GM20431 (cell line): ENCODE results near the gene PPP3R1.

Experiments
- in situ Hi-C: fragments of 300-500 bp; cut with MseI, MboI; formaldehyde crosslinking; loops from one replicate; pipeline ENCODE4 v1.15.0; 2020; ENCODE audit warnings: low sequenced_read_pairs; ENCODE audit not compliant: unreplicated experiment

PPP3R1 gene

DNA sequence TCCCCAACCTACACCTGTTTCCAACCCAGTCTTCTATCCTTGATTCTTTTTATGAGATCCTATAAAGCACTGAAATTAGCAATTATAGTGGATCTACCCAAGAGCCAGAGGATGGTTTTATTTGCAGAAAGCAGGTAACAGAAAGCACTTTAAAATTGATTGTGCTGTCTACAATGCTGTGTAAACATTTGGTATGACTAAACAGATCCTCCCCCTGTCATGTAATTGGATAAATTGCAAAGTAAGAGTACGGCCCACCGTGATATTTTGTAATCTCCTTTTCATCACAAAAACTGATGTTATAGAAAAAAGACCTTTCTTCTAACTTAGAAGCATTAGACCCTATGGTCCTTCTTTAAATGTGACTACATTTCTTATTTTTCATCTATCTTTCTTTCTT, 11.3 kb upstream of the PPP3R1 start:
- in situ Hi-C loops, result no loop called here

DNA sequence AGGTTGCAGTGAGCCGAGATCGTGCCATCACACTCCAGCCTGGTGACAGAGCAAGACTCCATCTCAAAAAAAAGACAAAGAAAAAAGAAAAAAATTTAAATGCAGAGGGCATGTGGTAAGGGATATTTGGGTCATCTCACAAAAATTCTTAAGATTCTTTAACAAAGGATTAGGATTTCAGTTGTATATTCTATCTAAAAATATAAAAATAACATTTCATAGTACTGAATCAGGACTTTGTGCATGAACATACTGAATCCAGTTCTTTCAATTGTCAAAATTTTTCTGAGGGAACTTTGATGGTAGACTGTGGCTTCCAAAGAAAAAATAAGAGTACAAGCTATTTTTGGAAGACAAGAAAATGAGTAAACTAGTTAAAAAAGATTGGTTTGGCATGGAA, 6.5 kb upstream of the PPP3R1 start:
- in situ Hi-C loops, result no loop called here

DNA sequence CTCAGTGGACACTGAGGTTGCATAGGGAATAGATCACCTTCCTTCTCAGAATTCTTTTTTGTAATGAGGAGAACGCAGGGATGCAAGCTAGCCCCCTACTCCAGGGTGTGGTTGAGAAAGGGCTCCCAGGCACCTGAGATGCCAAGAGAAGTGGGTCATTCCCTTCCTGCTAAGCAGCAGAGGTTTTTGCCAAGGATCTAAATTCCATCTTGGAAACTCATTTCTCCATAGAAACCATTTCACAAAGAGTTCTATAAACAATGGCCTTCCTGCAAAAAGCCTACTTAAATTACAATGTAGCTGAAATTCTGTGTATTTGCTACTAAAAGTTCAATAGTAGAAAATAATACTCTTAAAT, 3.7 kb upstream of the PPP3R1 start:
- in situ Hi-C loops, result no loop called here

DNA sequence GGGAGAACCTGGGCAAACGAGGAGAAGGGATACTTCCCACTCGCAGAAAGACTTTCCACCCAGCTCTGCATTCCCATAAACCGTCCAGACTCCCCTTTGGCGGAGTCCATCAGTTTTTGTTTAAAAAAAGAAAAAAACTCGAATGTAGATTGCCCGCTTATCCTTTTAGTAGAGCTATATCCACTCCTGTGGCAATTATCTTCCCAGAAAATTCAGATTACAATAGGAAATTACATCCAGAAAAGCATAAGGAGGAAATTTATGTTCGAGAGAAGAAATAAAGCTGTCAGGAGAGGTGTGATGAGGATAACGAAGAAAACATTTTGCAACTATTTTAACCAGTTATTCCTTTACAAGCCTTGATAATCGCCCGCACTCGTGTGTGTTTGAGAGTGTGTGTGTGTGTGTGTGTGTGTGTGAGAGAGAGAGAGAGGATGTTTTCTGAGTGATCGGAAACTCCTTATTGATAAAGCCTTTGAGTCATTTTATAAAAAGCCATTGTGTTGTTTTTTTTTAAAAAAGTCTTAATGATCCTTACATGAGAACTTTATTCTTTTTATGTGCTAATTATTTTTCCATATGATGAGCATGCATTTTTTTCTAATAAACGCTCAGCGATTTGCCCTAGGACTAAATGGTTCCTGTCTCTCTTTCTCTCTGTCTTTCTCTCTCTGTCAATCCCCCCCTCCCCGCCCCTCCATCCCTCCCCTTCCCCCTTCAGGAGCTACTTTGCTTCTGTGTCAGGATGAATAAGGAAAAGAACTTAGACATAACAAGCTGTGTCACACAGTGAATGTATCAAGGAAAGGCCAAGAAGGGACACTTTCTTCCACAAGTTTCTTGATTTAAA, 1.1 kb upstream of the PPP3R1 start:
- in situ Hi-C loops, result no loop called here

DNA sequence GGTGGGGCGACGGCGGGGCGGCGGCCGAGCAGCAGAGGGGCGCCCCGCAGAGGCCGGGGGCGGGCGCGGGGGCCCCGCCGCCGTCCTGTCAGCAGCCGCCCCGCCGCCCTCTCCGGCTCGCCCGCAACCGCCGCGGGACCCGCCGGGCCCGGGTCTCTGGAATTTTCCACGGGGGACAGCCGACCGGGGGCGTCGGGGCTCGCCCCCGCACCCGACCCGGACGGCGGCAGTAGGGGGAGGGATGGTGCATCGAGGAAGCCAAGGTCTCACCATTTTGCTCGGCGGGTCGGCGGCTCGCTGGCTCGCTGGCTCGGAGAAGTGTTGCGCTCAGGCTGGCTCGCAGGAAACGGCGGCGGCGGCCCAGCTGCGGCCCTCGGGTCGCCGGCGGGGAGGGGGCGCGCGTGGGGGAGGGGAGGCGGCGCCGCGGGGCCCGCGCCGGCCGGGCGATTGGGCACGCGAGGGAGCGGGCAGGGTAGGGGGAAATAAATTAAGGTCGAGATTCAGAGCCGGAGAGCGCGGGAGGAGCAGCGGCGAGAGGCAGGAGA, 405 bp downstream of the PPP3R1 start:
- in situ Hi-C loops, result no loop called here

DNA sequence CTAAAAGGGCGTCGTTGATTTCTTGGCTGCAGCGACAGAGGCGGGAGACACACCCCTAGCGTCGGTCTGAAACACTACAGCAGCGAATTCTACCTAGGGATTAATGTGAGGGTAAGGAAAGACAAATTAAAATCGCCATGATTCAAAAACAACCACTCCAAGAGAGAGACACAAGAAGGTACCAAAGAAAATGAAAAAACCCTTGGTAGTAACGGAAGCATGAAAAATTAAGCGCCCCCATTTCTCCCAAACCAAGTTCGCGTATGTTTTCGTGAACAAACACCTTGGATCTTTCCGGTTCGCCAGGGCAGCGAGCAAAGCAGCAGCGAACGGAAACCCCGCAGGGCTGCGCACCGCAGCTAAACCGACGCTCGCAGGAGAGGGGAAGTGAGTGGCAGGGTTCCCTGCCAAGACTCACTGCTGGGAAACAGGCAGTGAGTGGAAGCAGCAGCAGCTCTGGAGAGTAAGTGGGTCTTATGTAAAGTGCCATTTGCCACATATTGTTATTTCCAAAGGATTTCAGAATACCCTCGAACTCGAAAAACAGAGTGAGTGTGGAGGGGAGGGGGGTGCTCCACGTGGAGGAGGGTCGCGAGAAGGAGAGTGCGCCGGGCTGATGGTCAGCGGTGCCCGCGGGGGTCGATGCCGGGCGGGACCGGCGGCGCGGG, 1.0 kb downstream of the PPP3R1 start:
- in situ Hi-C loops, result no loop called here

DNA sequence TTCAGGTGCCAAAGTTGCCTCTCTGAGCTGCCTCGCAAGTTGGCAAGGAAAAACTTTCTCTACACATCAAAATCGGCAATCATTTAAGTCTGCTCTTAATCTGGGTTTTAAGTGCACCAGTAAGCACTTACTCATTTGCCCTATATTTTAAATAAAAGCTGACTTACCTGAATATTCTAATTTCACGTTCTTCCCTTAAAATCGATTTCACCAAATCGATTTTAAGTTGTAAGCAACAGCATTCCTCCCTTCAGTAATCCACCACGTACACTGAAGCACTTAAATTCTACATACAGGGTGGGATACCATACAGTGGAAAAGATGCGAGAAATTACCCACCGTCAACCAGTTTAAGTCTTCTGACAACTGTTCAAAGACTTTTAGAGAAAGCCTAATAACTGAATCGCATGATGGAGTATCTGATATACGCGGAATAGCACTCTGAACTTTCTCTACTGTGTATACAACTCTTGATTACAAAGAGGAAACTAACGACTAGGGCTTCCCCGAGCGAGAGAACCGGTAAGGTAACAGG, 1.6 kb downstream of the PPP3R1 start:
- in situ Hi-C loops, result no loop called here

DNA sequence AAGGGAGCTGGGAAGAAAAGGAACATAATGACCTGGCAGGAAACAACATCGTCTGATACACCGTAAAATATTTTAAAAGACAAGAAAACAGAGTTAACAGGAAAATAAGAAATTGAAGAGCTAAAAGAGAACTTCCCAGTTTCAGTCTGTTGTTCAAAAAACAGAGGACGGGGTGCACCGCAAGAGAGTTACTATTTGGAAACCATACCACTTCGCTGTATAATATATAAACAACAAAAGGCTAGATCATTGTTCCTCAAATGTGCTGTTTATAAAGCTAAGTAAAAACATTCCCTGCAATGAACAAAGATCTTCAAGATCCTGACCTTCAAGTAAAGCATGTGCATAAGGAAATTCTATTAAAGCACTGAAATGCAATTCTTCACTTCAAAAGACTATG, 2.1 kb downstream of the PPP3R1 start:
- in situ Hi-C loops, result no loop called here

DNA sequence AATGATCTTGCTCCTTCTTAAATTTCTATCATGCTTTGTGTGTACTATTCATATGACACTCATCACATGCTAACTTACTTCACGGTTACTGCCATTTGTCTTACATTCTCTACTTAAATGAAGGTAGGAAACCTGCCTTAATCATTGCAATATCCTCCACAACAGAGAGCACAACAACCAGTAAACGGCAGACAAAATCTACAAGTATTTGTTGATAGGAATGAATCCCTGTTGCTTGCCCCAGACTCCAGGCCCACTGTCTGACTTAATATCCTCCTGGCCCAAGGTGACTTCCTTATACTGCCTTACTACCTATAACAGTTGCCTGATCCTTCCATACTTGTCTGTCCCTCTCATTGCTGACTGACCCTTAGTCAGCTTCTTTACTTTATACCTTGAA, 3.5 kb downstream of the PPP3R1 start:
- in situ Hi-C loops, result no loop called here

DNA sequence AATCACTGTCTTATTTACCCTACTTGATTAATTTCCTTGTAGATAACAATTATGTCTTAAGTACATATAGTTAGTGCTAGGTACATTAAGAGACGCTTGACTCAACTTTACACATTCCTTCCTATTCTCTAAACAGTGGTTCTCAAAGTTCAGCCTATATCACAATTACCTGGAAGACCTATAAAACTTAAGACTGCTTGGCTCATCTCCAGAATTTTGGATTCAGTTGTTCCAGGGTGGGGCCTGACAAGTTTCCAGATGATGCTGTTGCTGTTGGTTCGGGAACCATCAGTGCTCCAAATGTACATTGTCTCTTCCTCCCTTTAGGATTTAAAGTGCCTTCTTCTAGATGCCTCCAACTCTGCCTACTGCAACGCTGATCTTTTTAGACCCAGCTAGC, 4.0 kb downstream of the PPP3R1 start:
- in situ Hi-C loops, result no loop called here

DNA sequence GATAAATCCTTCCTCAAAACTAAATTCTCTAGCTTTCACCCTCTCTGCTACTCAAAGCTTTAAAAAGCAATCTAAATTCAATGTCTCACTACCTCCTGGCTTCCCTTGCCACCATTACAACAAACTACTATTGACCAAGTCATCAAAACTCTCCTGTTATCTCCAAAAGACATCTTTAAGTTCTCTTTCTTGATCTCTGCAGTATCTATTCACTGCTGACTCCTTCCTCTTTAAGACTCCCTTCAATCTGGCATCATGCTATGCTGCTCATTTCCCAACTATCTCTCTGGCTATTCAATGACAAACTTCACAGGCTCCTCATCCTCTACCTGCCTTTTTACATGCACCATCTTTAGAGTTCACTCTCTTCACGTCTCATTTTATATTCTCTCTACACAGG, 5.9 kb downstream of the PPP3R1 start:
- in situ Hi-C loops, result no loop called here

DNA sequence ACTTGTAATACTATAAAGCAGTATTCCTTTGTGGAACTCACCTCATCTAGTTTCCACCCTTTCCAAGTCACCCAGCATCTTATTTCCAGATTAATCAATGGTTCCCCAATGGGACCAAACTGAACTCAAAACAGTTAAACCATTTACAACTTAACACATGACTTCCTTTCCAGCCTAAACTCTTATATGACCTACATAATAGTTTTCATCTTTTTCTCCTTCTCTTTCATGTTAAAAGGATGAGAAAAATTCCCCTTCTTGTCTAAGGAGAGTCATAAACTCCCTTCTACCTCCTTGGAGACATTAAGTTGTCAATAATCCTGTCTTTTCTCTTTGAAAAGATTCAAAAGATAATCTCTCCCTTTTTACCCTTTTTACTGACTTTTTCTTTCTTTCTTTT, 6.7 kb downstream of the PPP3R1 start:
- in situ Hi-C loops, result no loop called here

DNA sequence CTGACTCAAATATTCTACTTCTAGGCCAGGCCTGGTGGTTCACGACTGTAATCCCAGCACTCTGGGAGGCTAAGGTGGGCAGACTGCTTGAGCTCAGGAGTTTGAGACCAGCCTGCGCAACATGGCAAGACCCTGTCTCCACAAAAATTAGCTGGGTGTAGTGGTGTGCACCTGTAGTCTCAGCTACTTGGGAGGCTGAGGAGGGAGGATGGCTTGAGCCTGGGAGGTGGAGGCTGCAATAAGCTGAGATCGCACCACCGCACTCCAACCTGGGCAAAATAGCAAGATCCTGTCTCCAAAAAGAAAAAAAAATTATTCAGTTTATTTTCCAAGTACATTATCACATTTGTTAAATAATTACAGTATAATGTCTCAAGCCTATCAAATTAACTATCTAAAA, 7.3 kb downstream of the PPP3R1 start:
- in situ Hi-C loops, result no loop called here

DNA sequence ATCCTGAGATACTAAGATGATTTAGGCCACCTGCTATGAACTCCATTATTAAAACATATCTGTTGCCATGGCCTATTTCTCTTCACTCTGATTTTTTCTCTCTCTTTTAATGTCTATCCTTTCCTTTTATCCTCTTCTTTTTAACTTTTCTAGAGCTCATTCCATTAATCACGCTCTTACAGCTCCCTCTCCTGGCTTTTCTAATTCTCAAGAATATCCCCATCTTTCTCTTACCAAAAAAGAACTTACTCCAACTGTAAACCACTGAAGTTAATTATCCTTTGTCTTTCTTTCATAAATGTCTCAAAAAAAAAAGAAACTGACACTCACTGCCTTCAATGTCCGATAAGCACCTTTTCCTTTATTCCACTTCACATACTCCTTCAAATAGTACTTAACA, 7.9 kb downstream of the PPP3R1 start:
- in situ Hi-C loops, result no loop called here

DNA sequence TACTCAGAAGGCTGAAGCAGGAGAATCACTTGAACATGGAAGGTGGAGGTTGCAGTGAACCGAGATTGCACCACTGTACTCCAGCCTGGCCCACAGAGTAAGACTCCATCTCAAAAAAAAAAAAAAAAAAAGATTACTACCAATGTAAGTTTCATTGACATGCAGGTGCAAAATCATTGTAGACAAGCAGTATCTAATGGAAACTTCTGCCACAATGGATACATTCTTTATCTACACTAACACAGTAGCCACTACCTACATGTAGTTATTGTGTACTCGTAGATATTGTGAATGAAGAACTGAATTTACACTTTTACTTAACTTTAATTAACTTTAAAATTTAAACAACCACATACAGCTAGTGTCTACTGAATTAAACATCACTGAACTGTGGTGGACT, 10.6 kb downstream of the PPP3R1 start:
- in situ Hi-C loops, result no loop called here

DNA sequence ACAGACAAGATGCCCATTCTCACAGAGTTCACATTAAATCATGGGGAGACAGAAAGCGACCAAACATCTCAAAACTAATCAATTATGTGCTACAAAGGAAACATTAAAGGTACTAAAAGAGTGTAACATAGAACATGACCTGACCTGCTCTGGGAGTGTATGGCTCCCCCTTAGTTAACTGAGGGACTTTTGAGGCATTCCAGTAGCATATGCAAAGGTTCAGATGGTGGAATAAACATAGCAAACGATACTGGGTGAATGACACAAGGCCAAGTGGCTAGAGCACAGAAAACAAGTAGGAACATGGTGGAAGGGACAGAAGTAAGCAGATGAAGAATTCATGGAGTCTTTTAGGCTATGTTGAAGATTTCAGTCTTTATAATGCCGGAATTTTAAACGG, 11.9 kb downstream of the PPP3R1 start:
- in situ Hi-C loops, result no loop called here

DNA sequence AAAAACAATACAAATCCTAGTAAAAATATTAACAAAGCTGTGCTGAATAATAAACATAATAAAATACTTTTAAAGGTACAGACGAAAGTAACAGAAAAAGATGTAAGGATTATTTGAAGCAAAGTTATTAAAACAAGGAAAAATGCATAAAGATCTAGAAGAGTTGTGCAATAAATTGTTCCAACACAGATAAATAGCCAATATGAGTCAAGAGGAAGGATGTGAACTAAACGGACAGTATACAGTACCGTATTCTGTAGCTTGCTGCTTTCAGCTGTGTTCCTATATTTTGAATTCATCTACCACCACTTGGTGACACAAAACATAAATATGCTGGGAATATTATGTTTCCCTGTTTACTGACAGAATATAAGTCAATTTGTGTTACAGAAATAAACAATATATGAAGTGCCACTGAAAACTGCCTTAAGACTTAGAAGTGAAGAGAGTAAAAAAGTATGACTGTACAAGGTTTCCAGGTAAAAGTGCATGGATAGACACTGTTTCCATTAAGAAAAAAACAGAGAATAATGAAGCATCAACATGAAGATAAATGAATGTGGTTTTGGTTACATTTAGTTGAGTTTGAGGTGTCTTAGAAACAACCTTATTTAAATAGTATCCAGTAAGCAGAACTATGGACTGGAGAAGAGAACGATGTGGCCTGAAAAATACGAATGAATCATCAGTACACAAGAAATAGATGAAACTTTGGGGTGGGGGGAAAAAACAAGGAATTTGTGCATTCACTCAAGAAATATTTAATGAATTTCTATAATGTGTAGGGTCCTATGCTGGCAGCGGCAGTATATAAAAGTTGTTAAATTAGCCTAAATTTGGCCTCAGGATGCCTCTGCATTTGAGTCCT, 13.1 kb downstream of the PPP3R1 start:
- in situ Hi-C loops, result no loop called here

DNA sequence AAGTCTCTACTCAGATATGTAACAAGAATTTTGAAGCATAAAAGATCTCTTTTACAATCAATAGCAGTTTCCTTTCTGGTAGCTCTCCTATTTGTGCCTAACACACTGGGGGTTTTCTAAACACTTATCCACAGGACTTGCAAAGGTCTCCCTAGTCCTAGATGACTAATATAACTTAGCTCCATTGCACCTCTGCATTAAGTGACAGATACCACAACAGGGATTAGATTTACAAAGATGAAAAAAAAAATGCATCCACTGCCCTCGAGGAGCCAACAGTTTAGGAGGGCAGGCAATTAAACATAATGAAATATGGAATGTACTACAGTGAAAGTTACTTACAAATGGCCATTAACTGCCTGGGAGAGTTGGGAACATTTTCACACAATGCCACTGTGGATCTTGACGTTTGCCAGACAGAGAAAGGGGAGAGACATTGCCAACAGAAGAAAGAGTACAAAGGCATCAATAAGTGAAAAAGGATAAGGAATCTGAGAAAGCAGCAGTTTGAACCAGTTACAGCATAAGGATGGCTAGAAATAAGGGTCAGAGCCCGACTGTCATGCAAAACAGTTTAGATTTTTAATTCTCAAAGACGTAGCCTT, 14.3 kb downstream of the PPP3R1 start:
- in situ Hi-C loops, result no loop called here

DNA sequence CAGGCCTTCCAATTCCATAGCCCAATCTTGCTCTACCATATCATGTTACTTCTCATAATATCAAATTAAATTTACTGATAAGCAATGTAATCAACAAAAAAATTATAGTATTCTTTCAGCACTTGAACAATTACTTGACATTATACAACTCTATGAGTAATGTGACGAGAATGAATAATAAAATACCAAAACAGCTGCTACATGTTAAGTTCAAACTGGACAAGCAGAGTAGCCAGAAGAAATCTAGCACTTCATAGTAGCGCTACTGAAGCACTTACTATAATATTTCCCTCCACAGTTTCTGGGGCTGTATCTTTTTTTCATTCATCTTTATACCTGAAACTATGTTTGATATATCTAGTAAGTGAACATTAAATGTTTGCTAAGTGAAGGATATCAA, 14.9 kb downstream of the PPP3R1 start:
- in situ Hi-C loops, result no loop called here

DNA sequence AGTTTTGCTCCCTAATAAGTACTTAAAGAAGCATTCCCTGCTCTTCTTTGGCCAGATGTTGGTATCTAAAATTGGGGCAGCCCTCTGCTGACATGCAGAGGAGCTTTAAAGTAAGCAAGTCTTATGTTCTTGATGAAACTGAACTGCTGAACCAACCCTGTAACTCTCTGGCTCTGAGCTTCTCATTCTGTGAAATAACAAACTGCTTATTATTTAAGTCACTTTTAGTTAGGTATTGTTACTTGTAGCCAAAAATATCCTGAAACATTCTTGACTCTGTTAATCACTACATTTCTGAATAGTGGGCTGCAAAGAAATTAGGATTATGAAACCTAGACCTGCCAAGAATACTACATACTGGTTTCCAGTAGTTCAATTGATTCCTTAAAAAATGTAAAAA, 15.5 kb downstream of the PPP3R1 start:
- in situ Hi-C loops, result no loop called here
